Tibial artery (tissue), 4 donors: ENCODE measurements around the gene C15orf39.

Experiments
- DNase-seq, 2 donors: peaks; one replicate each; pipeline ENCODE4 v3.0.0-alpha.2; 2019
- H3K27ac ChIP-seq, 2 donors: fragments of 200-600 bp; sonication (generic) in 1 of 2; 1 replicate in 1 of 2; 2 replicates in 1 of 2; pipeline ENCODE4 v1.5.1; 2018 to 2019; ENCODE audit warnings: mild to moderate bottlenecking in 1 of 2
- H3K27me3 ChIP-seq, 2 donors: fragments of 200-600 bp; sonication (generic) in 1 of 2; one replicate each; pipeline versions ENCODE4 v1.5.1 to v1.6.0; 2016 to 2019
- H3K36me3 ChIP-seq, 3 donors: fragments of 200-600 bp; sonication (generic) in 2 of 3; one replicate each; pipeline ENCODE4 v1.5.1; 2016 to 2019; ENCODE audit warnings: mild to moderate bottlenecking in 2 of 3
- H3K4me1 ChIP-seq, 4 donors: fragments of 200-600 bp; sonication (generic) in 2 of 4; 1 replicate in 3 of 4; 2 replicates in 1 of 4; pipeline ENCODE4 v1.5.1; 2016 to 2019
- H3K4me3 ChIP-seq, 2 donors: fragments of 200-600 bp; sonication (generic) in 1 of 2; 1 replicate in 1 of 2; 2 replicates in 1 of 2; pipeline ENCODE4 v1.5.1; 2018 to 2019; ENCODE audit warnings: mild to moderate bottlenecking in 2 of 2
- H3K9me3 ChIP-seq, 3 donors: fragments of 200-600 bp; sonication (generic) in 1 of 3; one replicate each; pipeline ENCODE4 v1.5.1; 2016 to 2019
- intact Hi-C: fragments of 100-400 bp; cut with DNase I; formaldehyde crosslinking; loops from one replicate; pipeline ENCODE4 v1.15.0; 2023; ENCODE audit warnings: low total_unique reads
- TF ChIP-seq, protein P1 (sequence below), 2 experiments: fragments of 200-600 bp in 1 of 2; fragments of 450-650 bp in 1 of 2; IDR thresholded peaks; one replicate each; pipeline ENCODE4 v1.5.1; 2017 to 2019; ENCODE audit warnings: antibody characterized with exemption in 2 of 2, mild to moderate bottlenecking in 1 of 2, moderate library complexity in 1 of 2

C15orf39 gene

DNA sequence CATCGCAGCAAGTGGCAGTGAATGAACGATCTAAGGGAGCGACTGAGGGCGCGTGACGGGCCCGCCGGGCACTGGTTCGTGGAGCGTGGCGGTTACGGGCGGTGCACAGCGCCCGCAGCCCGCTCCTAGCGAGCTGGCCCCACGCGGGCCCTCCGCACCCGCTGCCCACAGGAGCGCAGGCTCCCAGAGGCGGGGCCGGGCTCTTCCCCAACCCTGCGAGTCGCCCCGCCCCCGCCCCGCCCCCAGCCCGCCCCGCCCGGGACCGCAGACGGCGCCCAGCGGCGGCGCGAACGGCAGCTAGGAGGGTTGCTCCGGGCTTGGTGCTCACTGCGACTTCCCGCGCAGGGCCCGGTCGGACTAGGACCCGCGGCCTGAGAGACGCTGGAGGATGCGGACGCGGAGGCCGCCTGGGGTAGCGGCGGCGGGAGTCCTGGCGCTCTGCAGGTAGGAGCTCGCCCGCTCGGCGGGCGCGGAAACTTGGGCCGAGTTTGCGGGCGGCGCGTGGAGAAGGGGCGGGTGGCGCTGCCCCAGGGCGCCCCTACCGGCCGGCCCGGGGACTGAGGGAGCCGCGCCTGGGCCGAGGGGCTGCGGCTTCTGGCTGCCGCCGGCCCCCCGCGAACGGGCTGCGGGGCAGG lies at the start of gene C15orf39:
TSS of gene C15orf39 (plus strand) at position 267 of the 635 bp plus-strand sequence. CDS start 4,167 bp downstream, outside the sequence.
- peak within 1 kb of the TSS; percentile 97 to 100 for H3K27ac ChIP-seq
- H3K36me3 ChIP-seq = peaks cover 6 to 11% (median 10%) of the 10 kb centered on the region in 3 donors
- peak; percentile 48 to 85 for DNase-seq
- peaks cover 0 to 43% (median 37%) of the 10 kb centered on the region in 4 donors for H3K4me1 ChIP-seq
- H3K9me3 ChIP-seq = no peaks in the 10 kb centered on the region
- peak within 1 kb of the TSS; percentile 86 to 97 for H3K4me3 ChIP-seq
- TF ChIP-seq, protein P1, sequence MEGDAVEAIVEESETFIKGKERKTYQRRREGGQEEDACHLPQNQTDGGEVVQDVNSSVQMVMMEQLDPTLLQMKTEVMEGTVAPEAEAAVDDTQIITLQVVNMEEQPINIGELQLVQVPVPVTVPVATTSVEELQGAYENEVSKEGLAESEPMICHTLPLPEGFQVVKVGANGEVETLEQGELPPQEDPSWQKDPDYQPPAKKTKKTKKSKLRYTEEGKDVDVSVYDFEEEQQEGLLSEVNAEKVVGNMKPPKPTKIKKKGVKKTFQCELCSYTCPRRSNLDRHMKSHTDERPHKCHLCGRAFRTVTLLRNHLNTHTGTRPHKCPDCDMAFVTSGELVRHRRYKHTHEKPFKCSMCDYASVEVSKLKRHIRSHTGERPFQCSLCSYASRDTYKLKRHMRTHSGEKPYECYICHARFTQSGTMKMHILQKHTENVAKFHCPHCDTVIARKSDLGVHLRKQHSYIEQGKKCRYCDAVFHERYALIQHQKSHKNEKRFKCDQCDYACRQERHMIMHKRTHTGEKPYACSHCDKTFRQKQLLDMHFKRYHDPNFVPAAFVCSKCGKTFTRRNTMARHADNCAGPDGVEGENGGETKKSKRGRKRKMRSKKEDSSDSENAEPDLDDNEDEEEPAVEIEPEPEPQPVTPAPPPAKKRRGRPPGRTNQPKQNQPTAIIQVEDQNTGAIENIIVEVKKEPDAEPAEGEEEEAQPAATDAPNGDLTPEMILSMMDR (IDR thresholded peaks at IDR 0.05) = peak; percentile 89 to 98
- intact Hi-C loops = loop anchor here (5.0 to 10.0 kb wide), 2 partner anchors 159 to 417 kb away; partner anchors contain the start of gene CSK
- no peaks in the 10 kb centered on the region for H3K27me3 ChIP-seq

DNA sequence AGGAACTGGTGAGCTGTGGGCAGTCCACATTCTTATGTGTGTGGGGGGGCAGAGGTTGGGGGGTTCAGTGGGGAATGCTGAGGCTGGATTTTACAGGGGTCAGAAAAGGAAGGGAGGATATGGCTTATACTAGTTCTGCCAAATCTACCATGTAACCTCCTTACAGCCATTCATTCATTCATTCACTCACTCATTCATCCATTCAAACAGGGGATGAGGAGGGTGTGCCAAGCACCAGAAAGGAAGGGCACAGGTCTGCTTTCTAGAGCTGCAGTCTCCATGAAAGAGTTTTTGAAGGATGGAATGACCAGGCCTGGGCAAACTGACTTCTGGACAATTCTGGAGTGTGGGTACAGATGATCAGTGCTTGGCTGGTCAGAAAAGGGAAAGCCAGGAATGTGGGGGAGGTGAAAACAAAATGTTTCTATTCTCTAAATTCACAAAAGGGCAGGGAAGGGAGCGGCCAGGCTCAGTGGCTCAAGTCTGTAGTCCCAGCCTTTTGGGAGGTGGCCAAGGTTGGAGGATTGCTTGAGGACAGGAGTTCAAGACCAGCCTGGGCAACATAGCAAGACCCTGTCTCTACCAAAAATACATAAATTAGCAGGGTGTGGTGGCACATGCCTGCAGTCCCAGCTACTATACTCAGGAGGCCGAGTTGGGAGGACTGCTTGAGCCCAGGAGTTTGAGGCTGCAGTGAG lies 49.2 kb upstream of the C15orf39 start:
- intact Hi-C loops = no loop called here
- Histone ChIP-seq H3K27ac (peak overlapping the region; percentile 38 to 70), H3K9me3 (no peaks in the 10 kb centered on the region), H3K4me1 (peaks cover 0 to 21% (median 3%) of the 10 kb centered on the region in 4 donors), H3K36me3 (no peaks in the 10 kb centered on the region), H3K27me3 (no peaks in the 10 kb centered on the region), H3K4me3 (no peak overlapping the region)
- DNase-seq = no peak
- TF ChIP-seq, protein P1 (IDR thresholded peaks at IDR 0.05) = no peak

GRCh38 chr15:75153087-75153486 lies 48.6 kb upstream of the C15orf39 start:
- TF ChIP-seq, protein P1 (IDR thresholded peaks at IDR 0.05) = no peak
- intact Hi-C loops = no loop called here
- DNase-seq = no peak
- Histone ChIP-seq H3K4me3 (no peak overlapping the region), H3K9me3 (no peaks in the 10 kb centered on the region), H3K27ac (no peak overlapping the region), H3K27me3 (no peaks in the 10 kb centered on the region), H3K36me3 (no peaks in the 10 kb centered on the region), H3K4me1 (peaks cover 0 to 21% (median 3%) of the 10 kb centered on the region in 4 donors)

- H3K27ac ChIP-seq = no peak overlapping the region
- TF ChIP-seq, protein P1 (IDR thresholded peaks at IDR 0.05) = no peak
- no peaks in the 10 kb centered on the region for H3K27me3 ChIP-seq
- H3K4me3 ChIP-seq = no peak overlapping the region
- peaks cover 0 to 21% (median 3%) of the 10 kb centered on the region in 4 donors for H3K4me1 ChIP-seq
- no peaks in the 10 kb centered on the region for H3K9me3 ChIP-seq
- no peaks in the 10 kb centered on the region for H3K36me3 ChIP-seq
- intact Hi-C loops = no loop called here
- DNase-seq = no peak
Measured at GRCh38 chr15:75153565-75154276, 48.0 kb upstream of the C15orf39 start.

DNA sequence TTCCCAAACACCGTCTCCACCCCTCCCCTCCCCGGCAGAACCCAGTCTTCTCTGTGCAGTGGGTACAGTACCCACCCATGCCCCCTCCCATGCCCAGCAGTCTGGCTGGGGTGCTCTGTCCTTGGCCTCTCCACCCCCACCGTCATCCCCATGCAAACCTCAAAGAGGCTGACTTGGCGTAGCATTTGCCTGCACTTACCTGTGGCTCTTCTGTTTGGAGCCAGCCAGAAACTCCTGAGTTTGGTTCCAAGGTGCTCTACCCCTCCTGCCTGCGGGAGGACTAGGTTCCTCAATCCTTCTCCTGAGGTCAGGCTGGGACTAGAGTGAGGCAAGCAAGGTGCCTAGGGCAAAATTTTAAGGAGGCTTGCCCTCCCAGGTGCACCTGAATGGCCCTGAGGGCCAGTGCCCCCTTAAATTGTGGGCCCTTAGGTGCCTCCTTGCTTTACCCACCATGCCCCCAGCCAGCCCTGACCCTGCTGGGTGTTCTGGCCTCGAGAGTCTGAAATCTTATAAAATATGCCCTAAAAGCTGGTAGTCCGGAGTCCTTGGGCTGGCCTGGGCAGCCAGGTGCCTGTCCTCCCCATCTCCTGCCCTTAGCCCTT lies 47.1 kb upstream of the C15orf39 start:
- no peaks in the 10 kb centered on the region for H3K9me3 ChIP-seq
- H3K4me1 ChIP-seq = peaks cover 0 to 20% (median 3%) of the 10 kb centered on the region in 4 donors
- DNase-seq = no peak
- no peak overlapping the region for H3K4me3 ChIP-seq
- TF ChIP-seq, protein P1 (IDR thresholded peaks at IDR 0.05) = no peak
- no peak overlapping the region for H3K27ac ChIP-seq
- intact Hi-C loops = no loop called here
- no peaks in the 10 kb centered on the region for H3K27me3 ChIP-seq
- no peaks in the 10 kb centered on the region for H3K36me3 ChIP-seq
